Measurements from ENCODE around the gene DDX54. TPM values are rescaled to one million over a fixed set of nuclear protein-coding genes. Genes with fewer than 3 reads are reported as not detected.

The DDX54 gene
- 45.1 TPM for total RNA-seq

GRCh38 chr12:113185180-113186032 lies at the start of gene DDX54, which contains the start of gene RITA1:
Gene DDX54 (minus strand): TSS chr12:113185478. CDS start chr12:113185451, 27 bp downstream.
Gene RITA1 (plus strand): TSS chr12:113185721. CDS start chr12:113186747, 1,026 bp downstream.

GRCh38 chr12:113221181-113221996 lies 36.1 kb upstream of the DDX54 start, which contains the start of gene TPCN1:
Gene TPCN1 (plus strand): TSS chr12:113221464. CDS start chr12:113226853, 5,389 bp downstream.

GRCh38 chr12:113149361-113150150 lies 35.7 kb downstream of the DDX54 start, which contains the start of gene CFAP73:
Gene CFAP73 (plus strand): TSS chr12:113149724. CDS start chr12:113149858, 134 bp downstream.

GRCh38 chr12:113135178-113136127 lies 49.8 kb downstream of the DDX54 start, which contains the start of gene RASAL1:
Gene RASAL1 (minus strand): TSS chr12:113135761. CDS start chr12:113135462, 299 bp downstream.

Small RNAs within 50 kb of the gene (small RNA-seq; reads per million reads assigned to genes)
- not detected for gene MIR7106 (ENCODE audit: low replicate concordance)
- not detected for gene RF00019 (ENCODE audit: low replicate concordance)

Other genes starting within 250 kb of the DDX54 start
- 16.7 TPM for gene OAS3, start 247.0 kb downstream of the DDX54 start, total RNA-seq
- 5.3 TPM for gene OAS2, start 207.0 kb downstream of the DDX54 start, total RNA-seq
- gene DTX1, start 128.7 kb downstream of the DDX54 start, total RNA-seq = 20.1 TPM
- 15.1 TPM for gene RASAL1, start 49.7 kb downstream of the DDX54 start, total RNA-seq
- gene CFAP73, start 35.8 kb downstream of the DDX54 start, total RNA-seq = 0.76 TPM
- gene RITA1, start 243 bp upstream of the DDX54 start, total RNA-seq = 12.8 TPM
- 47.5 TPM for gene TPCN1, start 36.0 kb upstream of the DDX54 start, total RNA-seq
- gene SLC8B1, start 149.6 kb upstream of the DDX54 start, total RNA-seq = 20.8 TPM
- 18.1 TPM for gene PLBD2, start 173.1 kb upstream of the DDX54 start, total RNA-seq
- not detected for gene SDS, start 218.4 kb upstream of the DDX54 start, total RNA-seq
- gene SDSL, start 236.9 kb upstream of the DDX54 start, total RNA-seq = 8.3 TPM

Data from metanephros (tissue), 2 donors.